Mesodermal cell (in vitro differentiated cells): ENCODE results near the gene KIF17.

Experiments used
- H3K27ac ChIP-seq: 2 replicates; pipeline ENCODE4 v1.7.0; 2013; ENCODE audit warnings: mild to moderate bottlenecking, low read depth, low read length, moderate library complexity; ENCODE audit not compliant: severe bottlenecking
- H3K36me3 ChIP-seq: 2 replicates; pipeline ENCODE4 v1.7.1; 2013; ENCODE audit warnings: mild to moderate bottlenecking, low read length, moderate library complexity; ENCODE audit not compliant: control insufficient read depth, insufficient read depth
- H3K4me1 ChIP-seq: one replicate; pipeline ENCODE4 v1.7.1; 2013; ENCODE audit warnings: mild to moderate bottlenecking, low read length; ENCODE audit not compliant: insufficient read depth, control insufficient read depth, poor library complexity, severe bottlenecking
- H3K4me3 ChIP-seq: 2 replicates; pipeline ENCODE4 v1.7.0; 2013; ENCODE audit warnings: low read length, control low read depth, mild to moderate bottlenecking; ENCODE audit not compliant: insufficient read depth, poor library complexity, severe bottlenecking; ENCODE audit errors: extremely low read depth
- H3K9me3 ChIP-seq: 2 replicates; pipeline ENCODE4 v1.7.1; 2013; ENCODE audit warnings: mild to moderate bottlenecking, low read length, moderate library complexity; ENCODE audit not compliant: control insufficient read depth
- whole genome bisulfite sequencing, 2 experiments: methylation state at CpG; one replicate each; pipeline ENCODE4 v1.1.5; 2013; ENCODE audit warnings: missing lambda C conversion rate in 2 of 2; ENCODE audit not compliant: insufficient coverage in 2 of 2; 5-methylcytosine and 5-hydroxymethylcytosine counted together

KIF17 gene

DNA sequence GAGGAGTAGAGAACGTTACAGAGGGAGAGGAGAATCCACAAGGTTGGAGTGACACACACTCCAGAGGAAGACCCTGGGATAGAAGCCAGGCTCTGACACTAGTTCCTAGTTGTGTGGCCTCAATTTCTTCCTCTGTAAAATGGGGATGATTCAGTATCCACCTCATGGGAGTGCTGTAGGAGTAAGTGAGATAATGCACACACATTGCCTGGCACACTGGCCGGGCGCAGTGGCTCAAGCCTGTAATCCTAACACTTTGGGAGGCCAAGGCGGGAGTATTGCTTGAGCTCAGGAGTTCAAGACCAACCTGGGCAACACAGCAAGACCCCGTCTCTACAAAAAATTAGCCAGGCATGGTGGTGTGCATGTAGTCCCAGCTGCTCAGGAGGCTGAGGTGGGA is 8.9 kb downstream of the KIF17 start:
- Histone ChIP-seq H3K27ac (no peak overlapping the region), H3K9me3 (no peaks in the 10 kb centered on the region)
- WGBS, 2 experiments = 83 to 96% methylated on average over 4 to 5 of the region's 5 CpGs

GRCh38 chr1:20708057-20708456 is 9.8 kb downstream of the KIF17 start:
- H3K4me3 ChIP-seq = no peak overlapping the region
- H3K27ac ChIP-seq = no peak overlapping the region
- 92 to 94% methylated on average over 5 to 6 of the region's 6 CpGs for WGBS, 2 experiments
- no peaks in the 10 kb centered on the region for H3K36me3 ChIP-seq
- H3K4me1 ChIP-seq = peaks cover 15% of the 10 kb centered on the region
- no peaks in the 10 kb centered on the region for H3K9me3 ChIP-seq

More for the DNA sequence above, 8.9 kb downstream of the KIF17 start:
- Histone ChIP-seq H3K4me1 (peaks cover 15% of the 10 kb centered on the region), H3K36me3 (no peaks in the 10 kb centered on the region), H3K4me3 (no peak overlapping the region)

DNA sequence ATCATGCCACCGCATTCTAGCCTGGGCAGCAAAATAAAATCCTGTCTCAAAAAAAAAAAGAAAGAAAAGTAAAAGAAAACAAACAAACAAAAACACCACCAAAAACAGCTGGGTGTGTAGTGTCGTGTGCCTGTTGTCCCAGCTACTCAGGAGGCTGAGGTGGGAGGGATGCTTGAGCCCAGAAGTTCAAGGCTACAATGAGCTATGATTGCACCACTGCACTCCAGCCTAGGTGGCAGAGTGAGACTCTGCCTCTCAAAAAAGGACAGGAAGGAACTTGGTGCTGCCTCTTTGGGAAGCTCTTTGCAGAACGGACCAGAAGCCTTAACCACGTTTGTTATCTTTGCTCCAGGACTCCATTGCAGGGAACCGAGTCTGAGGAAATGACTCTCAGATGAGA is 11.0 kb downstream of the KIF17 start:
- H3K9me3 ChIP-seq = no peaks in the 10 kb centered on the region
- WGBS, 2 experiments = 84 to 87% methylated on average over 3 to 4 of the region's 5 CpGs
- no peaks in the 10 kb centered on the region for H3K36me3 ChIP-seq
- no peak overlapping the region for H3K4me3 ChIP-seq
- H3K4me1 ChIP-seq = peaks cover 15% of the 10 kb centered on the region
- no peak overlapping the region for H3K27ac ChIP-seq

GRCh38 chr1:20705203-20705755 is 12.5 kb downstream of the KIF17 start:
- WGBS, 2 experiments = 89% methylated on average over 14 to 15 of the region's 15 CpGs
- Histone ChIP-seq H3K4me1 (peaks cover 19% of the 10 kb centered on the region), H3K4me3 (no peak overlapping the region), H3K36me3 (no peaks in the 10 kb centered on the region), H3K27ac (peak overlapping the region; percentile 64), H3K9me3 (no peaks in the 10 kb centered on the region)

GRCh38 chr1:20704390-20705202 is 13.2 kb downstream of the KIF17 start:
- H3K36me3 ChIP-seq = no peaks in the 10 kb centered on the region
- H3K4me1 ChIP-seq = peaks cover 19% of the 10 kb centered on the region
- H3K4me3 ChIP-seq = no peak overlapping the region
- WGBS, 2 experiments = 97% methylated on average over 38 to 41 of the region's 41 CpGs
- H3K9me3 ChIP-seq = no peaks in the 10 kb centered on the region
- H3K27ac ChIP-seq = peak overlapping the region; percentile 64

- Histone ChIP-seq H3K4me3 (no peak overlapping the region), H3K27ac (no peak overlapping the region), H3K4me1 (peaks cover 28% of the 10 kb centered on the region), H3K36me3 (no peaks in the 10 kb centered on the region), H3K9me3 (no peaks in the 10 kb centered on the region)
- 73 to 82% methylated on average over 3 to 4 of the region's 4 CpGs for WGBS, 2 experiments
These were observed 14.6 kb downstream of the KIF17 start for GRCh38 chr1:20703124-20703756.

DNA sequence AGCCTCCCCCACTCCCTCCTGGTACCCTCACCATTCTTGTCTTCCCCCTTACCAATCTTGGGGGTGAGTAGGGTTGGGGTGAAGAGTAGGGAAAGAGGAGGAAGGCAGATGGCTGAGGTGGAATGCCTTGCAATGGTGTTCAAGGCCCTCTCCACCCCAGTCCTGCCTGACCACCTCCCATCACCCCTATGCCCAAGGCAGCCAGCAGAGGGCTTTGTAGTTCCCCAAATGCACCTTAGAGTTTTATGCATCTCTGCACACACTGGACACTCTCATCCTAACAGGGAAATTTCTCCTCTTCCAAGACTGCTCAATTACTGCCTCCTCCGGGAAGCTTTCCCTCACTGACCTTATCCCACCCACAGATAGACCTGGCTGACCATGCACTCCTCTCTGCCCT is 15.4 kb downstream of the KIF17 start:
- Histone ChIP-seq H3K27ac (no peak overlapping the region), H3K4me3 (no peak overlapping the region)
- 100% methylated on average over 1 of the region's 1 CpG for WGBS, 2 experiments

GRCh38 chr1:20701847-20702246 is 16.0 kb downstream of the KIF17 start:
- Histone ChIP-seq H3K4me3 (no peak overlapping the region), H3K9me3 (no peaks in the 10 kb centered on the region), H3K4me1 (peaks cover 33% of the 10 kb centered on the region), H3K27ac (no peak overlapping the region), H3K36me3 (no peaks in the 10 kb centered on the region)
- WGBS, 2 experiments = 82 to 88% methylated on average over 5 of the region's 5 CpGs

More for the DNA sequence above, 15.4 kb downstream of the KIF17 start:
- Histone ChIP-seq H3K36me3 (no peaks in the 10 kb centered on the region), H3K9me3 (no peaks in the 10 kb centered on the region), H3K4me1 (peaks cover 30% of the 10 kb centered on the region)

GRCh38 chr1:20701446-20701845 is 16.4 kb downstream of the KIF17 start:
- Histone ChIP-seq H3K9me3 (no peaks in the 10 kb centered on the region), H3K4me1 (peaks cover 32% of the 10 kb centered on the region), H3K4me3 (no peak overlapping the region), H3K27ac (no peak overlapping the region), H3K36me3 (no peaks in the 10 kb centered on the region)
- 91 to 94% methylated on average over 9 of the region's 9 CpGs for WGBS, 2 experiments

DNA sequence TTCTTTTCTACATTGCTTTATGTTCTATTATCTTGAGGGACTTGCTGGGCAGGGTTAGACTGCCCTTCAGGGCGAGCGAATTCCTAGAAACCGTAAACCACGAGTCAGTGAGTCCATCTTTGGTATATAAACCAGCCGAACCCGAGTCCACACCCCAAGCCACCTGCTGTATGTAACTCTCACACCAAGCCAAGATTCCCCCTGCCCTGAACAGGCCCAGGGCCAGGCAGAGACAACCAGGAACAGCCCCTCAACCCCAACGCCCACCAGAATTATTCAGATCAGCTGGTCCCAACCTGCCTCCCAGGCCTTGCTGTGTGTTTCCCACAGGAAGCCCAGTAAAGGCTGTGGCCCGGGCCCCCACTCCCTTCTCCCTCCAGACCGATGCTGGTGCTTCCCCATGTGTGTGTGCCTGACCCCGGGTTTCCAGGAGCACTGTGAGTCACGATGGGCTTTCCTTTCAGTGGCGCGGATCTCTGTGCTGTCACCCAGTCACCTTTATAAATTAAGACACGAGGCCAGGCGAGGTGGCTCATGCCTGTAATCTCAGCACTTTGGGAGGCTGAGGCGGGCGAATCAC is 17.1 kb downstream of the KIF17 start:
- WGBS, 2 experiments = 90% methylated on average over 13 to 15 of the region's 17 CpGs
- Histone ChIP-seq H3K27ac (no peak overlapping the region), H3K9me3 (no peaks in the 10 kb centered on the region), H3K36me3 (no peaks in the 10 kb centered on the region), H3K4me1 (peaks cover 32% of the 10 kb centered on the region), H3K4me3 (no peak overlapping the region)
